ENCODE results near the gene RIN1. TPM values are rescaled to one million over a fixed set of nuclear protein-coding genes. Genes with fewer than 3 reads are reported as not detected.

The RIN1 gene
- total RNA-seq, 2 donors from 2014 or later: 2.2 to 2.6 TPM

GRCh38 chr11:66318600-66318970 is 17.6 kb downstream of the RIN1 start:
- H3K36me3 ChIP-seq (ENCODE audit: control insufficient read depth, insufficient read depth, low read length): no peaks in the 10 kb centered on the region
- H3K4me1 Mint-ChIP-seq: peaks cover 9% of the 10 kb centered on the region
- H3K9ac ChIP-seq (ENCODE audit: extremely low read depth, low read length, poor library complexity, severe bottlenecking): no peak overlapping the region
- no peaks in the 10 kb centered on the region for H3K9me3 ChIP-seq (ENCODE audit: control insufficient read depth, low read length)
- no peak for TF ChIP-seq CTCF (conservative IDR thresholded peaks at IDR 0.05)
- no peak overlapping the region for H3K27ac Mint-ChIP-seq
- H3K27me3 Mint-ChIP-seq (ENCODE audit: insufficient read depth): peaks cover 24% of the 10 kb centered on the region
- WGBS, 2 experiments (ENCODE audit: insufficient coverage in 1 of 2, insufficient read length in 1 of 2): 87 to 100% methylated on average over 2 to 3 of the region's 3 CpGs
- H3K4me3 ChIP-seq (ENCODE audit: low read length): no peak overlapping the region
- DNase-seq: no peak
- H3K27ac ChIP-seq (ENCODE audit: low read depth, low read length): no peak overlapping the region
- H3K9me3 Mint-ChIP-seq: peaks cover 19% of the 10 kb centered on the region
- H3K36me3 Mint-ChIP-seq (ENCODE audit: low read depth): no peaks in the 10 kb centered on the region
- H3K4me1 ChIP-seq (ENCODE audit: control insufficient read depth, insufficient read depth, low read length): no peaks in the 10 kb centered on the region
- H3K4me3 Mint-ChIP-seq: no peak overlapping the region
- H3K27me3 ChIP-seq (ENCODE audit: control insufficient read depth, insufficient read depth, low read length, poor library complexity, severe bottlenecking): no peaks in the 10 kb centered on the region

- Mint-ChIP-seq H3K4me1 (peaks cover 9% of the 10 kb centered on the region), H3K36me3 (ENCODE audit: low read depth) (no peaks in the 10 kb centered on the region), H3K9me3 (peaks cover 19% of the 10 kb centered on the region), H3K27me3 (ENCODE audit: insufficient read depth) (peaks cover 24% of the 10 kb centered on the region), H3K4me3 (peak overlapping the region; percentile 27), H3K27ac (no peak overlapping the region)
- Histone ChIP-seq H3K36me3 (ENCODE audit: control insufficient read depth, insufficient read depth, low read length) (no peaks in the 10 kb centered on the region), H3K9me3 (ENCODE audit: control insufficient read depth, low read length) (no peaks in the 10 kb centered on the region), H3K9ac (ENCODE audit: extremely low read depth, low read length, poor library complexity, severe bottlenecking) (no peak overlapping the region), H3K27me3 (ENCODE audit: control insufficient read depth, insufficient read depth, low read length, poor library complexity, severe bottlenecking) (no peaks in the 10 kb centered on the region), H3K27ac (ENCODE audit: low read depth, low read length) (peak overlapping the region; percentile 55), H3K4me3 (ENCODE audit: low read length) (no peak overlapping the region), H3K4me1 (ENCODE audit: control insufficient read depth, insufficient read depth, low read length) (no peaks in the 10 kb centered on the region)
- TF ChIP-seq CTCF (conservative IDR thresholded peaks at IDR 0.05): no peak
- DNase-seq: peak; percentile 78
- WGBS, 2 experiments (ENCODE audit: insufficient coverage in 1 of 2, insufficient read length in 1 of 2): 58 to 82% methylated on average over 9 to 15 of the region's 16 CpGs
These were observed 18.3 kb downstream of the RIN1 start for GRCh38 chr11:66317723-66318599.

GRCh38 chr11:66317322-66317722 is 18.9 kb downstream of the RIN1 start:
- peak overlapping the region; percentile 27 for H3K4me3 Mint-ChIP-seq
- no peaks in the 10 kb centered on the region for H3K36me3 Mint-ChIP-seq (ENCODE audit: low read depth)
- no peak overlapping the region for H3K9ac ChIP-seq (ENCODE audit: extremely low read depth, low read length, poor library complexity, severe bottlenecking)
- TF ChIP-seq CTCF (conservative IDR thresholded peaks at IDR 0.05): no peak
- H3K9me3 Mint-ChIP-seq: peaks cover 19% of the 10 kb centered on the region
- no peaks in the 10 kb centered on the region for H3K4me1 ChIP-seq (ENCODE audit: control insufficient read depth, insufficient read depth, low read length)
- DNase-seq: peak; percentile 73
- no peaks in the 10 kb centered on the region for H3K27me3 ChIP-seq (ENCODE audit: control insufficient read depth, insufficient read depth, low read length, poor library complexity, severe bottlenecking)
- H3K36me3 ChIP-seq (ENCODE audit: control insufficient read depth, insufficient read depth, low read length): no peaks in the 10 kb centered on the region
- H3K4me1 Mint-ChIP-seq: peaks cover 9% of the 10 kb centered on the region
- WGBS, 2 experiments (ENCODE audit: insufficient coverage in 1 of 2, insufficient read length in 1 of 2): 50 to 61% methylated on average over 13 to 14 of the region's 14 CpGs
- H3K27ac Mint-ChIP-seq: no peak overlapping the region
- no peaks in the 10 kb centered on the region for H3K9me3 ChIP-seq (ENCODE audit: control insufficient read depth, low read length)
- no peak overlapping the region for H3K4me3 ChIP-seq (ENCODE audit: low read length)
- peak overlapping the region; percentile 55 for H3K27ac ChIP-seq (ENCODE audit: low read depth, low read length)
- peaks cover 24% of the 10 kb centered on the region for H3K27me3 Mint-ChIP-seq (ENCODE audit: insufficient read depth)

All from endodermal cell (in vitro differentiated cells).